Cardiac muscle cell (in vitro differentiated cells and primary cell): ENCODE measurements around the gene BPIFB1. TPM values are rescaled to one million over a fixed set of nuclear protein-coding genes. Genes with fewer than 3 reads are reported as not detected.

Experiments used
- DNase-seq, 2 donors: peaks; one replicate each; pipeline versions ENCODE4 v3.0.0 to v3.0.0-alpha.2; 2010 to 2017; ENCODE audit warnings: low read depth in 1 of 2, low spot score in 1 of 2
- H3K27ac ChIP-seq: fragments of 200-600 bp; sonication (generic); 2 replicates; pipeline ENCODE4 v1.5.1; 2016
- H3K27me3 ChIP-seq: fragments of 200-600 bp; sonication (generic); 2 replicates; pipeline ENCODE4 v1.6.0; 2016; ENCODE audit warnings: control low read depth
- H3K36me3 ChIP-seq: fragments of 200-600 bp; sonication (generic); 2 replicates; pipeline ENCODE4 v1.5.1; 2016; ENCODE audit warnings: control low read depth
- H3K4me1 ChIP-seq: fragments of 200-600 bp; sonication (generic); 2 replicates; pipeline ENCODE4 v1.8.1; 2017; ENCODE audit warnings: low read depth, mild to moderate bottlenecking, mixed run types
- H3K4me3 ChIP-seq: fragments of 200-600 bp; sonication (generic); 2 replicates; pipeline ENCODE4 v1.5.1; 2016; ENCODE audit warnings: mild to moderate bottlenecking
- H3K9me3 ChIP-seq: fragments of 200-600 bp; sonication (generic); 2 replicates; pipeline ENCODE4 v1.5.1; 2017; ENCODE audit warnings: low read depth, mild to moderate bottlenecking, control low read depth
- CTCF ChIP-seq: IDR thresholded peaks from 2 replicates; pipeline ENCODE4 v1.5.1; 2012; ENCODE audit warnings: low read depth, mild to moderate bottlenecking, low read length
- polyA plus RNA-seq: library from polyadenylated mRNA; unstranded; fragments of >200 nt; fragmentation: Nextera tagmentation; extraction: Ambion mirVana; gene quantifications from 2 replicates; pipeline ENCODE4 v1.2.1, GENCODE V29; 2016
- total RNA-seq: library from RNA; depleted of rRNA; stranded (reverse); fragments of >200 nt; gene quantifications from 2 replicates; pipeline ENCODE4 v1.2.3, GENCODE V29; 2016

The BPIFB1 gene
- total and polyA plus RNA-seq, 2 experiments from 2014 or later, result not detected

GRCh38 chr20:33311996-33312395, 29.0 kb downstream of the BPIFB1 start:
- TF ChIP-seq CTCF, result no peak
- Histone ChIP-seq H3K4me1 (no peaks in the 10 kb centered on the region), H3K27me3 (no peaks in the 10 kb centered on the region), H3K27ac (no peak overlapping the region), H3K9me3 (no peaks in the 10 kb centered on the region), H3K36me3 (no peaks in the 10 kb centered on the region), H3K4me3 (no peak overlapping the region)
- DNase-seq, result no peak

GRCh38 chr20:33312583-33312982, 29.6 kb downstream of the BPIFB1 start:
- no peak for TF ChIP-seq CTCF
- Histone ChIP-seq H3K27me3 (no peaks in the 10 kb centered on the region), H3K36me3 (no peaks in the 10 kb centered on the region), H3K9me3 (no peaks in the 10 kb centered on the region), H3K4me3 (no peak overlapping the region), H3K27ac (no peak overlapping the region), H3K4me1 (no peaks in the 10 kb centered on the region)
- DNase-seq, result no peak

GRCh38 chr20:33313686-33314314, 30.8 kb downstream of the BPIFB1 start:
- Histone ChIP-seq H3K9me3 (no peaks in the 10 kb centered on the region), H3K4me1 (no peaks in the 10 kb centered on the region), H3K4me3 (no peak overlapping the region), H3K27ac (no peak overlapping the region), H3K36me3 (no peaks in the 10 kb centered on the region), H3K27me3 (no peaks in the 10 kb centered on the region)
- DNase-seq, result no peak
- TF ChIP-seq CTCF, result no peak

- TF ChIP-seq CTCF, result no peak
- DNase-seq, result no peak
- Histone ChIP-seq H3K36me3 (no peaks in the 10 kb centered on the region), H3K9me3 (no peaks in the 10 kb centered on the region), H3K4me1 (no peaks in the 10 kb centered on the region), H3K27ac (no peak overlapping the region), H3K4me3 (no peak overlapping the region), H3K27me3 (no peaks in the 10 kb centered on the region)
These were observed 33.3 kb downstream of the BPIFB1 start for GRCh38 chr20:33316343-33316742.

- H3K36me3 ChIP-seq, result no peaks in the 10 kb centered on the region
- H3K4me3 ChIP-seq, result no peak overlapping the region
- no peaks in the 10 kb centered on the region for H3K9me3 ChIP-seq
- no peak for TF ChIP-seq CTCF
- no peak overlapping the region for H3K27ac ChIP-seq
- no peak for DNase-seq
- H3K27me3 ChIP-seq, result no peaks in the 10 kb centered on the region
- H3K4me1 ChIP-seq, result no peaks in the 10 kb centered on the region
These were observed 33.9 kb downstream of the BPIFB1 start for GRCh38 chr20:33316958-33317357.
